Mucosa of descending colon (tissue), 3 donors: ENCODE data around the gene CPLX1. TPM values are rescaled to one million over a fixed set of nuclear protein-coding genes. Genes with fewer than 3 reads are reported as not detected.
A peak's percentile ranks its signal among the peaks of the same experiment; 100 is the strongest.

Experiments used
- ATAC-seq: fragments of 200-7000 bp; cut with Tn5 transposase; one replicate; pipeline ENCODE4 v1.9.1; 2020; ENCODE audit warnings: mild to moderate bottlenecking, moderate library complexity
- DNase-seq, 3 donors: peaks; one replicate each; pipeline ENCODE4 v3.0.0-alpha.2; 2020
- H3K36me3 ChIP-seq: fragments of 200-600 bp; one replicate; pipeline ENCODE4 v1.8.0; 2021; ENCODE audit warnings: low read depth, mild to moderate bottlenecking
- H3K4me1 ChIP-seq: fragments of 200-600 bp; one replicate; pipeline ENCODE4 v1.8.0; 2021; ENCODE audit warnings: low read depth, mild to moderate bottlenecking
- H3K4me3 ChIP-seq: fragments of 200-600 bp; one replicate; pipeline ENCODE4 v1.8.0; 2021; ENCODE audit warnings: mild to moderate bottlenecking
- H3K9me3 ChIP-seq: fragments of 200-600 bp; one replicate; pipeline ENCODE4 v1.8.0; 2021; ENCODE audit warnings: mild to moderate bottlenecking
- intact Hi-C, 2 donors: fragments of 100-400 bp; cut with DNase I in 1 of 2; cut with micrococcal nuclease in 1 of 2; formaldehyde crosslinking; loops; one replicate each; pipeline versions ENCODE4 v1.11.0 to v1.11.1; 2022; cut with DNase I, micrococcal nuclease
- total RNA-seq, 3 donors: library from RNA; stranded (reverse); fragmentation: NEBNext Ultra II Directional in 2 of 3; extraction: Animal tissue kit (Norgen Biotek cat#: 25700) in 2 of 3; gene quantifications; one replicate each; pipeline versions ENCODE4 v1.2.1 to v1.2.4, GENCODE V29; 2021 to 2023
- TF ChIP-seq, protein P1 (sequence below): fragments of 200-600 bp; IDR thresholded peaks from one replicate; pipeline ENCODE4 v1.8.0; 2022; ENCODE audit warnings: antibody characterized with exemption, mild to moderate bottlenecking
- donor health status: DM: no; HTN: no; CAD: no; lungs with moderate emphysema.
- donor health status: DM: no; HTN: no; CAD: no.
- donor health status: DM: no; HTN: yes; CAD: no.

The CPLX1 gene
- total RNA-seq, 3 donors from 2014 or later, result 1.9 to 3.4 (median 2.7) TPM

DNA sequence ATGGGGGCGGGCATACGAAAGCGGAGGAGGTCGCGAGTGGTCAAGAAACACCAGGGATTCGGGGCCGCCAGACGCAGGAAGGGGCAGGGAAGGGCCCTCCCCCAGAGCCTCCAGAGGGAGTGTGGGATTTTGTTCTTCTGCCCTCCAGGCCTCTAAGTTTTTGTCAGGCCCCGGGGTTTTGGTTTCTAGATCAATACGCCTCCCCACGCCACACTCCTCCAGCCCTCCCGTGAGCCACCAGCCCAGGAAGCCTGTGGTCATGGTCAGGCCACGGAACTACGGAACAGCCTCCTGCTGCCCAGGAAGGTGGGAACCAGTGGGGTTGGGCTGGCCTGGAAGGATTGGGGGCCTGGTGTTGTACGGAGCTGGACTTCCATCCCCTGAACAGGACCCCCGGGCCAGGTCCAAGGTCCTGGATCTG lies 38.4 kb downstream of the CPLX1 start:
- no peaks in the 10 kb centered on the region for H3K9me3 ChIP-seq
- no peak for ATAC-seq
- no peaks in the 10 kb centered on the region for H3K36me3 ChIP-seq
- DNase-seq, result no peak
- intact Hi-C loops, result no loop called here
- TF ChIP-seq, protein P1, sequence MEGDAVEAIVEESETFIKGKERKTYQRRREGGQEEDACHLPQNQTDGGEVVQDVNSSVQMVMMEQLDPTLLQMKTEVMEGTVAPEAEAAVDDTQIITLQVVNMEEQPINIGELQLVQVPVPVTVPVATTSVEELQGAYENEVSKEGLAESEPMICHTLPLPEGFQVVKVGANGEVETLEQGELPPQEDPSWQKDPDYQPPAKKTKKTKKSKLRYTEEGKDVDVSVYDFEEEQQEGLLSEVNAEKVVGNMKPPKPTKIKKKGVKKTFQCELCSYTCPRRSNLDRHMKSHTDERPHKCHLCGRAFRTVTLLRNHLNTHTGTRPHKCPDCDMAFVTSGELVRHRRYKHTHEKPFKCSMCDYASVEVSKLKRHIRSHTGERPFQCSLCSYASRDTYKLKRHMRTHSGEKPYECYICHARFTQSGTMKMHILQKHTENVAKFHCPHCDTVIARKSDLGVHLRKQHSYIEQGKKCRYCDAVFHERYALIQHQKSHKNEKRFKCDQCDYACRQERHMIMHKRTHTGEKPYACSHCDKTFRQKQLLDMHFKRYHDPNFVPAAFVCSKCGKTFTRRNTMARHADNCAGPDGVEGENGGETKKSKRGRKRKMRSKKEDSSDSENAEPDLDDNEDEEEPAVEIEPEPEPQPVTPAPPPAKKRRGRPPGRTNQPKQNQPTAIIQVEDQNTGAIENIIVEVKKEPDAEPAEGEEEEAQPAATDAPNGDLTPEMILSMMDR, result no peak
- no peak overlapping the region for H3K4me3 ChIP-seq
- H3K4me1 ChIP-seq, result peaks cover 40% of the 10 kb centered on the region

DNA sequence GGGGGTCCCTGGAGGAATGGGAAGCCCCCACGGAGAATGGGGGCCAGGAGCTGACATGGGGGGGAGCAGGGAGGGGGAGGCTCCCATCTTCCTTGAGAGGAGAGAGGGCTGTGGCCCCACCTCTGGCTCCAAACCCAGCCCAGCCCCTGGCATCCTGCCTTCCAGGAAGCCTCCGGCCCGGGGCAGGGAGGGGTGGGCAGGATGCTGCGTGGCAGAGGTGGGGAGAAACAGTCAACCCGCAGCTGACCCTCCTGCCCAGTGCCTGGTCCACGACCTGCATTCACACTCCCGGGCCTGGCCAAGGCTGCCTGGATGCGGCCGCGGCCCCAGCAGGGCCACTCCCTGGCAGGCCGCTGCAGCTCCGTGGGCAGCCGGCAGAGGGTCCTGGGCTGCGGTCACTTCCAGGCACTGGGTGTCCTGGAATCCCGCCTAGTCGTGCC lies 39.0 kb downstream of the CPLX1 start:
- Histone ChIP-seq H3K4me1 (peaks cover 38% of the 10 kb centered on the region), H3K4me3 (no peak overlapping the region), H3K36me3 (no peaks in the 10 kb centered on the region), H3K9me3 (no peaks in the 10 kb centered on the region)
- TF ChIP-seq, protein P1, result no peak
- DNase-seq, result no peak
- intact Hi-C loops, result no loop called here
- ATAC-seq, result peak; percentile 14

DNA sequence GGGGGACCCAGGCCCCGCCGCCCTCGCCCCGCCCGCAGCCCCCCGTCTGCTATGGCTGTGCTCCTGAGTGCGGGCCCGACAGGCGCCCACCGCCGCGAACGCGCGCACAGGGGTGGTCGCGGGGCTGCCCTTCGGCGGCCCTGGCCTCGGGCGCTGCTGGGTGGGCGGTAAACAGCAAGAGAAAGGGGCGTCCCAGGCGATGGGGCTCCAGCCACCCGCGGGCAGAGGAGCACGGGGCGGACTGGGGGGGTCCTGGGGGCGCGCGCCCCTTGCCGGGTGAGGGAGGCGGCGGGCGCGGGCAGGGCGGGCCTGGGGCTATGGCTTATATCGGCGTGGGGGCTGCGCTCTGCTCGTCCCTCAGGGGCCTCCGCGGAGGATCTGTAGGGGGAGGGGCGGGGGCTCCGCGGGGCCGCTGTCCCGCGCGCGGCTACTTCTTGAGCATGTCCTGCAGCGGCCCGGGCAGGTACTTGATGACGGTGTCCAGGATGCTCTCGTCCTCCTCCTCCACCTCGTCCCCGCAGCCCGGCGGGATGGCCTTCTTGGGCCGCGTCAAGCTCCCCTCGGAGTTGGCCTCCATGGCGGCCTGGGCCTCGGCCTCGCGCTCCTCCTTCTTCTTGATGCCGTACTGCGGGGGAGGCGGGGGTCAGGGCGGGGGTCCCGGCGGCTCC lies 39.7 kb downstream of the CPLX1 start:
- Histone ChIP-seq H3K36me3 (no peaks in the 10 kb centered on the region), H3K4me3 (no peak overlapping the region), H3K4me1 (peaks cover 34% of the 10 kb centered on the region), H3K9me3 (no peaks in the 10 kb centered on the region)
- TF ChIP-seq, protein P1, result no peak
- DNase-seq (peak in 1 of 3 donors; percentile 47), ATAC-seq (no peak)
- intact Hi-C loops, result no loop called here

DNA sequence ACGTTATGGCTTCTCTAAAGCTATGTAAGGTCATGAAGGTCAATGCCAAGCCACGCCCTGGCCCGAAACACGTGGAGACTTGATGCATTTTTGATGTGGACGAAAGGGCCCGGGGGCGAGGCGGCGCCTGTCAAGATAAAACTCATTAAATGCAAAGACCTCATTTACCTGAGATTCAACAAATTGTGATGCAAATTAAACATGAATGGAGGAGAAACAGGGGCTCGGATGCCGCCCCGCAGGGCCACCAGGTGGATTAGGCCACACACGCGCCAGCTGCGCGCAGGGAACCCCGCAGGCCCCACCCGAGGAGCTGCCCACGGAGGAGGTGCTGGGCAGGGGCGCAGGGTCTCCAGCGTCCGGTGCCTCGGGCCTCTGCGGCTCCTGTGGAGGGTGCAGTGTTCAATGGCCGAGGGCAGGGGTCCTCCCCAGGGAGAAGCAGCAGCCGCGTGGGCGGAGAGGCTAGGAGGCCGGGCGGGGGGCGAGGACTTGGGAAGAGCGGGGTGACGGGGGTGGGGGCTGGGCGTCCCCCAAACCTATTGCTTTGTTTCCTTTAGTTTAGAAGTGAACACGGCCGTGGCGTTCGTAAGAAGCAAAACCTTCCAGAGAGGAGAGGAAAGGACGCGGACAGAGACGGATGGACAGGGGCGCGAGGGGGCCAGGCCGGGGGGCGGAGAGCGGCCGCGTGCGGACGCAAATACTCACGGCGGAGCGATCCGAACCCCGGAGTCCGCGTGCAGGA lies 40.4 kb downstream of the CPLX1 start:
- intact Hi-C loops, result no loop called here
- peak in 2 of 3 donors; percentile 20 to 55 for DNase-seq
- Histone ChIP-seq H3K36me3 (no peaks in the 10 kb centered on the region), H3K9me3 (no peaks in the 10 kb centered on the region), H3K4me1 (peaks cover 35% of the 10 kb centered on the region), H3K4me3 (no peak overlapping the region)
- ATAC-seq, result no peak
- TF ChIP-seq, protein P1, result no peak

DNA sequence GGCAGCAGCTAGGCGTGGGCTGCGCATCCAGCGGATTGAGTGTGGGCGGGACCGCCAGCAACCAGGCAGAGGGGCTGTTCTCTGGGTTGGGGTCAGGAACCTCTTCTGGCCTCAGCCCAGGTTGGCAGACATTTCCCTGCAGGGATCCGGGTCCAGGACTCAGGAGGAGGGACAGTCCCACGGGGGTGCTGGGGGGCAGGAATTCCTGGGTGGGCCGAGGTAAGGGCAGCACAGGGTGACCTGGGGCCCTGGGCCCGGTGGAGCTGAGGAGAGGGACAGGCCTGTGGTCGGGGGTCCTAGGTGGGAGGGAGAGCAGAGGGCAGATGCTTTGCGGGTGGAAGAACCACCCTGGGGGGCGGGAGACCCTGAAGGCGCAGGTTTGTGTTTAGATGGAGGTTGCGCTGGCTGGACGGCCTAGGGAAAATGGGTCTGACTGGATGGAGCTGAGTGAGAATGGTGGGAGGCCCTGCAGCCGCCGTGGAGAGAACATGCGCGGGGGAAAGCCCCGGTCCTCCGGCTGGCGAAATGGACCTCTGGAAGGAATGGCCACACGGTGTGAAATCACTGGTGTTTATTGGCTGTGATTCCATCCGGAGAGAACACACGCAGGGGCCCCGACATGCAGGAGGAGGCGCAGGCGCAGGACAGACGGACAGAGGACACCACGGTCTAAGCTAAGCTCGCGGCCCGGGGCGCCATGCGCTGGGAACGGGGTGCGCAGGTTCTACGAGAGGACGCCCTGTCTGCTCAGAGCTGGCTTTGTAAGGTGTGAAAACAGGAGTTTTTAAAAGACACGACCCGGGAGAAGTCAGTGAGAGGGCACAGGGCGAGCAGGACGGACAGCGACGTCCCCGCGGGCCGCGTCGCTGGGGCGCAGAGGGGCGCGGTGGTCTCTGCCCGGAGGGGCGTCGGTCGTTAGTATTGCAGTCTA lies 41.3 kb downstream of the CPLX1 start:
- no peak for ATAC-seq
- Histone ChIP-seq H3K4me3 (no peak overlapping the region), H3K36me3 (no peaks in the 10 kb centered on the region), H3K9me3 (no peaks in the 10 kb centered on the region), H3K4me1 (peaks cover 43% of the 10 kb centered on the region)
- DNase-seq, result no peak
- intact Hi-C loops, result no loop called here
- TF ChIP-seq, protein P1, result no peak
